ENCODE data around the gene F11R. TPM values are rescaled to one million over a fixed set of nuclear protein-coding genes. Genes with fewer than 3 reads are reported as not detected.

The F11R gene
- total RNA-seq, 1 donor from 2014 or later, result 178 TPM

DNA sequence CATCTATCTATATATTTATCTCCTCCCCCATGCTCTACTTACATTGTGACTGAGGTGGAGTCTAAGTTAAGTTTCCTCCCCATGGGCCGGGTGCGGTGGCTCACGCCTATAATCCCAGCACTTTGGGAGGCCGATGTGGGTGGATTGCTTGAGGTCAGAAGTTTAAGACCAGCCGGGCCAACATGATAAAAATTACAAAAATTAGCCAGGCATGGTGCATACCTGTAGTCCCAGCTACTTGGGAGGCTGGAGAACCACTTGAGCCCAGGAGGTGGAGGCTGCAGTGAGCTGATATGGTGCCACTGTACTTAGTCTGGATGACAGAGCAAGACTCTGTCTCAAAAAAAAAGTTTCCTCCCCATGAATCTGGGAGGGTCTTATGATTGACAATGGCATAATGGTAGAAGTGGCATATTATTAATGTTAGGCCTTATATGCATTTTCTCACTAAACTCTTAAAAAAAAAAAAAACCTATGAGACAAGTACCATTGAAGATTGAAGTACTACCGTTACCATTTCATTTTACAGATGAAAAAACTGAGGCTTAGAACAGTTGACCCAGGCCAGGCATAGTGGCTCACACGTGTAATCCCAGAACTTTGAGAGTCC, 11.2 kb downstream of the F11R start:
- intact Hi-C loops (cut with DNase I), result no loop called here
- no peak overlapping the region for H3K27ac ChIP-seq

GRCh38 chr1:161008869-161009510, 12.0 kb downstream of the F11R start:
- Histone ChIP-seq H3K4me1 (peaks cover 13% of the 10 kb centered on the region), H3K36me3 (no peaks in the 10 kb centered on the region), H3K27ac (no peak overlapping the region), H3K9me3 (no peaks in the 10 kb centered on the region), H3K27me3 (no peaks in the 10 kb centered on the region), H3K4me3 (no peak overlapping the region)
- DNase-seq (ENCODE audit: extremely low spot score in 2 of 2), result no peak
- intact Hi-C loops (cut with DNase I), result no loop called here
- TF ChIP-seq POLR2A (IDR thresholded peaks at IDR 0.05), result no peak
- TF ChIP-seq, protein P1, sequence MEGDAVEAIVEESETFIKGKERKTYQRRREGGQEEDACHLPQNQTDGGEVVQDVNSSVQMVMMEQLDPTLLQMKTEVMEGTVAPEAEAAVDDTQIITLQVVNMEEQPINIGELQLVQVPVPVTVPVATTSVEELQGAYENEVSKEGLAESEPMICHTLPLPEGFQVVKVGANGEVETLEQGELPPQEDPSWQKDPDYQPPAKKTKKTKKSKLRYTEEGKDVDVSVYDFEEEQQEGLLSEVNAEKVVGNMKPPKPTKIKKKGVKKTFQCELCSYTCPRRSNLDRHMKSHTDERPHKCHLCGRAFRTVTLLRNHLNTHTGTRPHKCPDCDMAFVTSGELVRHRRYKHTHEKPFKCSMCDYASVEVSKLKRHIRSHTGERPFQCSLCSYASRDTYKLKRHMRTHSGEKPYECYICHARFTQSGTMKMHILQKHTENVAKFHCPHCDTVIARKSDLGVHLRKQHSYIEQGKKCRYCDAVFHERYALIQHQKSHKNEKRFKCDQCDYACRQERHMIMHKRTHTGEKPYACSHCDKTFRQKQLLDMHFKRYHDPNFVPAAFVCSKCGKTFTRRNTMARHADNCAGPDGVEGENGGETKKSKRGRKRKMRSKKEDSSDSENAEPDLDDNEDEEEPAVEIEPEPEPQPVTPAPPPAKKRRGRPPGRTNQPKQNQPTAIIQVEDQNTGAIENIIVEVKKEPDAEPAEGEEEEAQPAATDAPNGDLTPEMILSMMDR (IDR thresholded peaks at IDR 0.05), result no peak
- no peak for TF ChIP-seq POLR2AphosphoS5 (IDR thresholded peaks at IDR 0.05; ENCODE audit: insufficient read depth in 1 of 2, low read depth in 1 of 2)

More for the DNA sequence above, 11.2 kb downstream of the F11R start:
- DNase-seq (ENCODE audit: extremely low spot score in 2 of 2), result no peak
- Histone ChIP-seq H3K27me3 (no peaks in the 10 kb centered on the region), H3K4me3 (no peak overlapping the region), H3K9me3 (no peaks in the 10 kb centered on the region), H3K4me1 (peaks cover 20% of the 10 kb centered on the region), H3K36me3 (no peaks in the 10 kb centered on the region)
- TF ChIP-seq POLR2A (IDR thresholded peaks at IDR 0.05), result no peak
- TF ChIP-seq POLR2AphosphoS5 (IDR thresholded peaks at IDR 0.05; ENCODE audit: insufficient read depth in 1 of 2, low read depth in 1 of 2), result no peak
- TF ChIP-seq, protein P1 (IDR thresholded peaks at IDR 0.05), result no peak

DNA sequence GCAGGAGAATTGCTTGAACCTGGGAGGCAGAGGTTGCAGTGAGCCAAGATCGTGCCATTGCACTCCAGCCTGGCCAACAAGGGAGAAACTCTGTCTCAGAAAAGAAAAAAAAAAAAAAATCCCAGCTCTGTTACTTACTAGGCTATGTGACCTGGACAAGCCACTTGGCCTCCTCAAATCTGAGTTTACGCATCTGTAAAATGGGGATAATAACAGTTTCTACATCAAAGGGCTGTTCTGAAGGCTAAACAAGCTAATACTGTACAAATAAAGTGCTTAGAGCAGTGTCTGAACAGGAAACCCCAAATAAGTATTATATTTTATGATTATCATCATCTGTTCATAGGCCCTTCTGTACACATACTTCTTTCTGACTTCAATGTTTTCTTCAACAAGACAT, 13.6 kb downstream of the F11R start:
- intact Hi-C loops (cut with DNase I), result no loop called here
- no peak for DNase-seq (ENCODE audit: extremely low spot score in 2 of 2)

DNA sequence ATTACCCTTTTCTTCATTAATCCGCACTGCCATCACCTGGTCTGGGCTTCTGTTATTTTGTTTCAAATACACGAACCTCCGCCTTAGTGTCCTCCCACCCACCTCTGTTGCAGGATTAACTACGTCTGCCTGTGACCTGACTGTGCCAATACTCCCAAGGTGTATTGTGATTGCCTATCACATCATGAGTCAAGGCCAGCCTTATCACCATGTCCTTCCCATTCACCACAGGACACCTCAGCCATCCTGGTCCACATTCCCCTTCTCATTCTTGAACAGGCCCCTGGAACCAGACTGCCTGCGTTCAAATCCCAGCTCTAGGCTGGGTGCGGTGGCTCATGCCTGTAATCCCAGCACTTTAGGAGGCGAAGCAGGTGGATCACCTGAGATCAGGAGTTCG, 14.4 kb downstream of the F11R start:
- H3K27me3 ChIP-seq, result no peaks in the 10 kb centered on the region
- H3K4me1 ChIP-seq, result no peaks in the 10 kb centered on the region
- DNase-seq (ENCODE audit: extremely low spot score in 2 of 2), result no peak
- TF ChIP-seq, protein P1 (IDR thresholded peaks at IDR 0.05), result no peak
- TF ChIP-seq POLR2AphosphoS5 (IDR thresholded peaks at IDR 0.05; ENCODE audit: insufficient read depth in 1 of 2, low read depth in 1 of 2) (no peak), POLR2A (IDR thresholded peaks at IDR 0.05) (no peak)
- H3K27ac ChIP-seq, result no peak overlapping the region
- no peaks in the 10 kb centered on the region for H3K9me3 ChIP-seq
- intact Hi-C loops (cut with DNase I), result no loop called here
- H3K36me3 ChIP-seq, result no peaks in the 10 kb centered on the region
- no peak overlapping the region for H3K4me3 ChIP-seq

More for the DNA sequence above, 13.6 kb downstream of the F11R start:
- Histone ChIP-seq H3K4me1 (no peaks in the 10 kb centered on the region), H3K9me3 (no peaks in the 10 kb centered on the region), H3K36me3 (no peaks in the 10 kb centered on the region), H3K27me3 (no peaks in the 10 kb centered on the region), H3K27ac (no peak overlapping the region), H3K4me3 (no peak overlapping the region)
- TF ChIP-seq POLR2AphosphoS5 (IDR thresholded peaks at IDR 0.05; ENCODE audit: insufficient read depth in 1 of 2, low read depth in 1 of 2), result no peak
- TF ChIP-seq, protein P1 (IDR thresholded peaks at IDR 0.05), result no peak
- TF ChIP-seq POLR2A (IDR thresholded peaks at IDR 0.05), result no peak

- peaks cover 0 to 19% of the 10 kb centered on the region in 2 donors for H3K36me3 ChIP-seq
- no peaks in the 10 kb centered on the region for H3K27me3 ChIP-seq
- TF ChIP-seq POLR2AphosphoS5 (IDR thresholded peaks at IDR 0.05; ENCODE audit: insufficient read depth in 1 of 2, low read depth in 1 of 2) (no peak), POLR2A (IDR thresholded peaks at IDR 0.05) (no peak)
- TF ChIP-seq, protein P1 (IDR thresholded peaks at IDR 0.05), result no peak
- H3K4me3 ChIP-seq, result no peak overlapping the region
- DNase-seq (ENCODE audit: extremely low spot score in 2 of 2), result no peak
- H3K27ac ChIP-seq, result no peak overlapping the region
- no peaks in the 10 kb centered on the region for H3K9me3 ChIP-seq
- peaks cover 5% of the 10 kb centered on the region for H3K4me1 ChIP-seq
- intact Hi-C loops (cut with DNase I), result no loop called here
Observed at GRCh38 chr1:161001525-161001924, 19.4 kb downstream of the F11R start.
